K562 (cell line): ENCODE measurements around the gene PLEKHB1. TPM values are rescaled to one million over a fixed set of nuclear protein-coding genes. Genes with fewer than 3 reads are reported as not detected.

Experiments
- ATAC-seq: fragments of 200-7000 bp; cut with Tn5 transposase; 3 replicates; pipeline ENCODE4 v1.9.1; 2020; ENCODE audit warnings: moderate library complexity
- BruUV-seq: library from RNA; stranded (reverse); fragments of 400-500 nt; replicated peaks from 2 replicates; lab custom pipeline; 2021; lab: Mats Ljungman, UMichigan
- CTCF ChIA-PET: fragments of 300-600 bp; formaldehyde crosslinking; extraction: SDS; loops from one replicate; lab custom pipeline; 2021; ENCODE audit warnings: low intra/inter-chr PET ratio; lab: Yijun Ruan, JAX
- POLR2A ChIA-PET: fragments of 300-600, 350-650 bp; sonication (Branson Sonifier 250); formaldehyde crosslinking; extraction: SDS; loops from one replicate; lab custom pipeline; 2021; ENCODE audit warnings: antibody characterized with exemption, inconsistent platforms; lab: Yijun Ruan, JAX
- DNase-seq, 4 experiments: peaks; one replicate each; pipeline versions ENCODE4 v3.0.0 to v3.0.0-alpha.2; 2011 to 2018; ENCODE audit warnings: low spot score in 3 of 4, mixed read lengths in 3 of 4; ENCODE audit errors: extremely low read depth in 1 of 4
- FAIRE-seq: peaks from 2 replicates; lab custom pipeline; 2011; peaks lifted over from hg19 to GRCh38; lab: Jason Lieb, UNC
- H2AFZ ChIP-seq: 2 replicates; pipeline ENCODE4 v1.6.0; 2011; ENCODE audit warnings: low read depth, low read length, control low read depth, inconsistent platforms
- H3K27ac ChIP-seq: fragments of 200-600 bp; 3 replicates; pipeline ENCODE4 v1.8.0; 2011; ENCODE audit warnings: low read depth, mild to moderate bottlenecking, control low read depth, inconsistent platforms, low read length, moderate library complexity, mixed read lengths; ENCODE audit errors: extremely low read depth
- H3K27me3 ChIP-seq, 2 experiments: fragments of 300-600 bp in 1 of 2; 2 replicates in 1 of 2; 3 replicates in 1 of 2; pipeline versions ENCODE4 v1.6.0 to v1.8.0; 2011; ENCODE audit warnings: inconsistent platforms in 2 of 2, low read length in 2 of 2, mild to moderate bottlenecking in 1 of 2, mixed read lengths in 1 of 2, moderate library complexity in 1 of 2; ENCODE audit not compliant: control insufficient read depth in 2 of 2, insufficient read depth in 2 of 2
- H3K36me3 ChIP-seq: fragments of 300-600 bp; 3 replicates; pipeline ENCODE4 v1.8.0; 2011; ENCODE audit warnings: mild to moderate bottlenecking, low read length, inconsistent platforms; ENCODE audit not compliant: control insufficient read depth, insufficient read depth
- H3K4me1 ChIP-seq, 2 experiments: fragments of 200-600 bp in 1 of 2; replicated peaks in 1 of 2; 2 replicates in 1 of 2; 3 replicates in 1 of 2; pipeline versions ENCODE4 v1.5.1 to v1.8.0; 2011; ENCODE audit warnings: inconsistent platforms in 2 of 2, low read length in 2 of 2, mild to moderate bottlenecking in 1 of 2, mixed read lengths in 1 of 2, moderate library complexity in 1 of 2; ENCODE audit not compliant: control insufficient read depth in 2 of 2, insufficient read depth in 2 of 2
- H3K4me2 ChIP-seq: 2 replicates; pipeline ENCODE4 v1.6.1; 2011; ENCODE audit warnings: low read length, control low read depth, inconsistent platforms, mixed read lengths; ENCODE audit not compliant: insufficient read depth
- H3K4me3 ChIP-seq: fragments of 200-600 bp; sonication (generic), shearing (Covaris generic); 2 replicates; pipeline ENCODE4 v1.5.1; 2016; ENCODE audit warnings: control low read depth, inconsistent platforms
- H3K79me2 ChIP-seq: fragments of 200-600 bp; 3 replicates; pipeline ENCODE4 v1.8.0; 2011; ENCODE audit warnings: low read length, inconsistent platforms; ENCODE audit not compliant: control insufficient read depth, insufficient read depth
- H3K9ac ChIP-seq, 2 experiments: 2 replicates each; pipeline versions ENCODE4 v1.6.0 to v1.6.1; 2011; ENCODE audit warnings: low read depth in 2 of 2, low read length in 2 of 2, control low read depth in 1 of 2, inconsistent platforms in 1 of 2, mild to moderate bottlenecking in 1 of 2, mixed read lengths in 1 of 2; ENCODE audit not compliant: insufficient read depth in 1 of 2
- H3K9me1 ChIP-seq: one replicate; pipeline ENCODE4 v1.6.0; 2011; ENCODE audit warnings: inconsistent platforms, mild to moderate bottlenecking, low read length, moderate library complexity; ENCODE audit not compliant: control insufficient read depth, insufficient read depth
- H3K9me3 ChIP-seq: replicated peaks from 2 replicates; pipeline ENCODE4 v1.5.1; 2011; ENCODE audit warnings: low read depth, low read length, inconsistent platforms; ENCODE audit not compliant: control insufficient read depth, insufficient read depth
- H4K20me1 ChIP-seq: replicated peaks from 2 replicates; pipeline ENCODE4 v1.6.1; 2011; ENCODE audit warnings: low read length, inconsistent platforms, mixed read lengths; ENCODE audit not compliant: control insufficient read depth, insufficient read depth
- AFF1 ChIP-seq, 2 experiments: fragments of 450-650 bp; IDR thresholded peaks; 2 replicates each; pipeline ENCODE4 v1.6.1; 2018; ENCODE audit warnings: mild to moderate bottlenecking in 2 of 2, low read depth in 1 of 2; ENCODE audit not compliant: partially characterized antibody in 2 of 2
- ATF6 ChIP-seq: sonication (generic); formaldehyde crosslinking; IDR thresholded peaks from 2 replicates; pipeline ENCODE4 v1.4.0; 2020; ENCODE audit warnings: mild to moderate bottlenecking, missing genetic modification reagents
- CAMTA2 ChIP-seq: fragments of 250-450 bp; sonication (Bioruptor Pico); conservative IDR thresholded peaks from 2 replicates; pipeline ENCODE4 v1.5.1; 2022
- HNRNPK ChIP-seq: fragments of 200-400 bp; formaldehyde crosslinking; IDR thresholded peaks from one replicate; pipeline ENCODE4 v1.6.1; 2018; ENCODE audit warnings: mild to moderate bottlenecking, low read depth, low read length; ENCODE audit not compliant: poor library complexity, severe bottlenecking
- JUND ChIP-seq, 2 experiments: IDR thresholded peaks; 2 replicates in 1 of 2; 3 replicates in 1 of 2; pipeline ENCODE4 v1.6.1; 2011; ENCODE audit warnings: borderline replicate concordance in 2 of 2, low read depth in 2 of 2, low read length in 2 of 2, improper control_type of control experiment in 1 of 2, missing biosample characterization in 1 of 2, missing genetic modification characterization in 1 of 2, missing genetic modification reagents in 1 of 2
- NFE2 ChIP-seq: IDR thresholded peaks from 2 replicates; pipeline ENCODE4 v1.6.1; 2014; ENCODE audit warnings: antibody characterized with exemption, low read depth
- NFE2L1 ChIP-seq: fragments of 450-650 bp; IDR thresholded peaks from 2 replicates; pipeline ENCODE4 v1.6.1; 2016; ENCODE audit warnings: missing genetic modification characterization, low read depth, mild to moderate bottlenecking, missing compliant biosample characterization, moderate library complexity, borderline replicate concordance
- SIRT6 ChIP-seq: IDR thresholded peaks from one replicate; pipeline ENCODE4 v1.6.1; 2012; ENCODE audit warnings: low read depth, mild to moderate bottlenecking, control low read depth, inconsistent platforms, low read length, moderate library complexity
- SMARCE1 ChIP-seq: fragments of 450-650 bp; IDR thresholded peaks from 2 replicates; pipeline ENCODE4 v1.7.1; 2016; ENCODE audit warnings: mild to moderate bottlenecking
- ZNF134 ChIP-seq: fragments of 250-450 bp; sonication (Bioruptor Pico); conservative IDR thresholded peaks from 2 replicates; pipeline ENCODE4 v1.4.0; 2020
- ZNF316 ChIP-seq: fragments of 450-650 bp; IDR thresholded peaks from 2 replicates; pipeline ENCODE4 v1.6.1; 2016
- ZSCAN32 ChIP-seq: fragments of 450-650 bp; formaldehyde crosslinking; IDR thresholded peaks from 2 replicates; pipeline ENCODE4 v1.4.0; 2020; ENCODE audit warnings: mild to moderate bottlenecking, moderate library complexity
- WGBS: fragments of 100-300 bp; shearing (Covaris generic); methylation state at CpG from one replicate; pipeline ENCODE4 v1.1.6; 2016; ENCODE audit warnings: low coverage, mixed read lengths; ENCODE audit not compliant: insufficient coverage; ENCODE audit errors: missing lambda C conversion rate; 5-methylcytosine and 5-hydroxymethylcytosine counted together
- in situ Hi-C: fragments of 300-500 bp; cut with MboI; formaldehyde crosslinking; loops from 4 replicates; pipeline ENCODE4 v1.15.0; 2018; ENCODE audit warnings: inconsistent platforms, mixed read lengths
- intact Hi-C: fragments of 100-400 bp; cut with micrococcal nuclease; formaldehyde crosslinking; loops from 2 replicates; pipeline ENCODE4 v1.14.2; 2022
- polyA plus RNA-seq, 8 experiments: library from polyadenylated mRNA; depleted of rRNA in 4 of 8; stranded (reverse) in 5 of 8; unstranded in 3 of 8; fragments of >200 nt; fragmentation: Nextera tagmentation in 2 of 8; fragmentation: Illumina TruSeq in 1 of 8; extraction: Ambion mirVana in 2 of 8; extraction: Trizol in 1 of 8; gene quantifications; 2 replicates each; pipeline versions ENCODE4 v1.2.1 to v1.2.3, GENCODE V29; 2011 to 2014; ENCODE audit warnings: inconsistent platforms in 1 of 8, missing spikeins in 1 of 8
- total RNA-seq, 7 experiments: library from RNA; depleted of rRNA in 6 of 7; stranded (reverse); fragments of >200 nt in 6 of 7; fragmentation: Illumina TruSeq in 2 of 7; extraction: Trizol in 2 of 7; gene quantifications; 2 replicates each; pipeline versions ENCODE4 v1.2.1 to v1.2.3, GENCODE V29; 2011 to 2021; ENCODE audit warnings: low replicate concordance in 1 of 7

PLEKHB1 gene
- total and polyA plus RNA-seq, 9 of the 15 experiments (the other 6 are each of a cell fraction or from before 2014, with no cell fraction given), result 0.07 to 0.62 (median 0.17) TPM; not detected in 2

GRCh38 chr11:73662445-73663157 lies 16.2 kb downstream of the PLEKHB1 start (continued):
- TF ChIP-seq NFE2L1 (tag), result 0 out of 2 replicates have a peak, but pooled peaks have one; percentile 55
- no peak for TF ChIP-seq ZNF134
- TF ChIP-seq ZNF316, result peak; percentile 69
- no peak for TF ChIP-seq SMARCE1
- TF ChIP-seq ZSCAN32, result no peak
- peak; percentile 77 for TF ChIP-seq NFE2
- TF ChIP-seq SIRT6, result no peak
- TF ChIP-seq JUND (IDR thresholded peaks at IDR 0.05; ENCODE audit: borderline replicate concordance, low read depth, low read length), result 0 out of 2 replicates have a peak, but pooled peaks have one; percentile 9
- no peak for TF ChIP-seq JUND (tag; IDR thresholded peaks at IDR 0.05; ENCODE audit: borderline replicate concordance, low read depth, low read length)

DNA sequence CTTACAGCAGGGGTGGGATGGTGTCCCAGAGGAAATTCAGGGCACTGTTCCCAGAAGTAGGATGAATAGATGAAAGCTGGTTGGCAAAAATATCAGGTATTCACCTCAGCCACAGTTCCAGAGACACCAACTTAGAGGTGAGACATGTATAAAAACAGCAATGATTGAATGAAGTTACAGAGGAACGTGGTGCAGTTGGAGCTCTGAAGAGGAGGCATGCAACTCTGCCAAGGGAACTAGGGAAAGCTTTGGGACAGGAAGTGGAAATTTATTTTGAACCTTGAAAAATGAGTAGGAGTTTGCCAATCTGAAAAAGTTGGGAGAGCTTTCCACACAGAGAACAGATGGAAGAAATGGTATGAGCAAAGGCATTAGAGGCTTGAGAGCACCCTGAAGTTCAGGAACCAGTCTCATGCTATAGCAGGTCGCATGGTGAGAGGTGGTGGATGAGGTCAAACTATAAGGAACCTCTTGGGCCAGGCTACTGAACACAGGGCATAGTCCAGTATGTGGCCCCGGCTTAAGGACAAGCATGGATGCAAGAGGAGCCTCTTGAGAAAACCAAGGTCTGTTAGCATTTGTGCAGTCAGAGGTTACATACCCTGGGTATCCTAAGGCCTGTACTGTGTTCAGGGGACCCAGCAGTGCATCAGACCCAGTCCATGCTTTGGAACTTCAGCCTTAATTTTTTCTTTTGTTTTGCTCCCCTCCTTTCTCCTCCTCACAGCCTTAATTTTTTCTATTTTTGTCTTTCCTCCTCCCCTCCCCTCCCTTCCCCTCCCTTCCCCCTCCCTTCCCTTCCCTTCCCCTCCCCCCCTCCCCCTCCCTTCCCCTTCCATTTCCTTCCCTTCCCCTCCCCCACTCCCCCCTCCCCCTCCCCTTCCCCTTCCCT lies 17.5 kb downstream of the PLEKHB1 start:
- no peak overlapping the region for H2AFZ ChIP-seq
- no peak overlapping the region for H3K4me2 ChIP-seq
- FAIRE-seq, result no peak
- no peak overlapping the region for H3K4me3 ChIP-seq
- in situ Hi-C loops (no loop called here), intact Hi-C loops (loop anchor here (5.0 kb wide), 2 partner anchors 137 to 312 kb away; no protein-coding TSS in a partner anchor)
- H3K79me2 ChIP-seq, result no peaks in the 10 kb centered on the region
- DNase-seq, result no peak
- no peak overlapping the region for H3K27ac ChIP-seq
- H3K9ac ChIP-seq, result no peak overlapping the region
- H3K9me3 ChIP-seq, result no peaks in the 10 kb centered on the region
- ChIA-PET POLR2A (no interaction called here), CTCF (no interaction called here)
- no TSS peak for BruUV-seq
- no peak for TF ChIP-seq CAMTA2 (CRISPR knock-in tag)
- no peak for TF ChIP-seq AFF1 (IDR thresholded peaks at IDR 0.05; ENCODE audit: low read depth in 1 of 2, partially characterized antibody in 2 of 2)
- no peak for TF ChIP-seq ATF6
- peak; percentile 63 for TF ChIP-seq HNRNPK
- no peaks in the 10 kb centered on the region for H3K9me1 ChIP-seq
- peaks cover 0 to 4% of the 10 kb centered on the region in 2 experiments; a peak in 1 of 5 replicates for H3K27me3 ChIP-seq
- peaks cover 4% of the 10 kb centered on the region; the same call in 1 of the 2 replicates for H4K20me1 ChIP-seq
- peaks cover 6 to 12% of the 10 kb centered on the region in 2 experiments; a peak in 4 of 5 replicates for H3K4me1 ChIP-seq
- ATAC-seq, result no peak
- no peaks in the 10 kb centered on the region for H3K36me3 ChIP-seq
- 15% methylated on average over 3 of the region's 3 CpGs for WGBS
